A549 (cell line): ENCODE measurements around the gene XIAP. TPM values are rescaled to one million over a fixed set of nuclear protein-coding genes. Genes with fewer than 3 reads are reported as not detected.
"Not testable (repeated sequence)": the region's sequence is repeated elsewhere in the genome, so short reads cannot be mapped to it uniquely, and the experiment has no call there.

ENCODE experiments used
- ATAC-seq, 2 experiments: fragments of 200-7000 bp in 1 of 2; fragments of >200 bp in 1 of 2; cut with Nextera tagmentation in 1 of 2; cut with Tn5 transposase in 1 of 2; 3 replicates each; pipeline versions ENCODE4 v1.8.0 to v1.9.1; 2018 to 2020; ENCODE audit warnings: mild to moderate bottlenecking in 1 of 2, moderate library complexity in 1 of 2
- CTCF ChIA-PET: fragments of 300-600 bp; sonication (Branson Sonifier 250); formaldehyde crosslinking; extraction: SDS; loops from one replicate; lab custom pipeline; 2021; ENCODE audit warnings: antibody characterized with exemption, inconsistent platforms; lab: Yijun Ruan, JAX
- POLR2A ChIA-PET: fragments of 350-600 bp; formaldehyde crosslinking; extraction: SDS; loops from one replicate; lab custom pipeline; 2021; ENCODE audit warnings: antibody characterized with exemption, inconsistent platforms; lab: Yijun Ruan, JAX
- DNase-seq, 2 experiments: peaks; one replicate each; pipeline versions ENCODE4 v3.0.0 to v3.0.0-alpha.2; 2011 to 2016; ENCODE audit warnings: low read depth in 1 of 2, low spot score in 1 of 2
- FAIRE-seq: peaks from 2 replicates; lab custom pipeline; 2011; peaks lifted over from hg19 to GRCh38; lab: Jason Lieb, UNC
- H3K27ac ChIP-seq, 2 experiments: fragments of >200 bp; sonication (Bioruptor Twin); formaldehyde crosslinking; 3 replicates each; pipeline ENCODE4 v1.5.1; 2016 to 2017
- H3K4me1 ChIP-seq: fragments of >200 bp; sonication (Bioruptor Twin); formaldehyde crosslinking; 3 replicates; pipeline ENCODE4 v1.6.1; 2016
- H3K4me2 ChIP-seq: fragments of >200 bp; sonication (Bioruptor Twin); formaldehyde crosslinking; 3 replicates; pipeline ENCODE4 v1.6.1; 2016
- H3K4me3 ChIP-seq: fragments of >200 bp; sonication (Bioruptor Twin); formaldehyde crosslinking; 3 replicates; pipeline ENCODE4 v1.5.1; 2016
- H3K9me3 ChIP-seq: fragments of >200 bp; sonication (Bioruptor Twin); formaldehyde crosslinking; 3 replicates; pipeline ENCODE4 v1.6.1; 2016
- CHD2 ChIP-seq: fragments of 150-350 bp; IDR thresholded peaks from 2 replicates; pipeline ENCODE4 v1.6.1; 2014; ENCODE audit warnings: low read length; ENCODE audit not compliant: partially characterized antibody
- CHD4 ChIP-seq: fragments of 200-600 bp; sonication (generic); IDR thresholded peaks from 2 replicates; pipeline ENCODE4 v1.6.1; 2016; ENCODE audit warnings: antibody characterized with exemption, mild to moderate bottlenecking, borderline replicate concordance
- EP300 ChIP-seq, 2 experiments: fragments of >200 bp; sonication (Bioruptor Twin); formaldehyde crosslinking; IDR thresholded peaks; 2 replicates in 1 of 2; 3 replicates in 1 of 2; pipeline ENCODE4 v1.6.1; 2016 to 2017
- ESRRA ChIP-seq: fragments of 150-350 bp; IDR thresholded peaks from 2 replicates; pipeline ENCODE4 v1.6.1; 2014; ENCODE audit warnings: mild to moderate bottlenecking, low read length, borderline replicate concordance
- HEYL ChIP-seq: fragments of 250-450 bp; sonication (Bioruptor Pico); IDR thresholded peaks from 2 replicates; pipeline ENCODE4 v1.8.0; 2021; ENCODE audit warnings: mild to moderate bottlenecking, moderate library complexity
- HOXA7 ChIP-seq: fragments of 250-450 bp; sonication (Bioruptor Pico); IDR thresholded peaks from 2 replicates; pipeline ENCODE4 v1.5.0; 2020; ENCODE audit warnings: mild to moderate bottlenecking, moderate library complexity
- NR3C1 ChIP-seq: fragments of >200 bp; sonication (Bioruptor Twin); formaldehyde crosslinking; IDR thresholded peaks from 3 replicates; pipeline ENCODE4 v1.6.1; 2017
- POLR2AphosphoS2 ChIP-seq: conservative IDR thresholded peaks from 2 replicates; pipeline ENCODE4 v1.6.1; 2012; ENCODE audit warnings: low read length, improper control_type of control experiment, inconsistent platforms
- RARB ChIP-seq: fragments of 250-450 bp; sonication (Bioruptor Pico); IDR thresholded peaks from 2 replicates; pipeline ENCODE4 v1.8.0; 2021; ENCODE audit warnings: mild to moderate bottlenecking, moderate library complexity
- RFX5 ChIP-seq: fragments of 450-650 bp; IDR thresholded peaks from 2 replicates; pipeline ENCODE4 v1.7.1; 2014; ENCODE audit warnings: antibody characterized with exemption, mild to moderate bottlenecking, moderate library complexity
- SREBF2 ChIP-seq: fragments of 450-650 bp; IDR thresholded peaks from 2 replicates; pipeline ENCODE4 v1.6.1; 2014; ENCODE audit warnings: mild to moderate bottlenecking, moderate library complexity
- TFCP2L1 ChIP-seq: fragments of 250-450 bp; sonication (Bioruptor Pico); IDR thresholded peaks from 2 replicates; pipeline ENCODE4 v1.5.0; 2021; ENCODE audit warnings: mild to moderate bottlenecking
- ZFP36 ChIP-seq: fragments of 450-650 bp; IDR thresholded peaks from 2 replicates; pipeline ENCODE4 v1.6.1; 2014; ENCODE audit warnings: borderline replicate concordance; ENCODE audit not compliant: partially characterized antibody
- ZNF302 ChIP-seq: fragments of 250-450 bp; sonication (Bioruptor Pico); IDR thresholded peaks from 2 replicates; pipeline ENCODE4 v1.9.0; 2021; ENCODE audit warnings: inconsistent platforms, mild to moderate bottlenecking, moderate library complexity
- ZSCAN20 ChIP-seq: fragments of 250-450 bp; sonication (Bioruptor Pico); IDR thresholded peaks from 2 replicates; pipeline ENCODE4 v1.8.0; 2022; ENCODE audit warnings: mild to moderate bottlenecking, moderate library complexity
- WGBS: methylation state at CpG from one replicate; pipeline ENCODE4 v1.1.6; 2017; ENCODE audit errors: missing lambda C conversion rate; 5-methylcytosine and 5-hydroxymethylcytosine counted together
- polyA plus RNA-seq, 4 experiments: library from polyadenylated mRNA; depleted of rRNA in 3 of 4; stranded (reverse); fragments of >200 nt; fragmentation: RNase III in 1 of 4; extraction: RNeasy Plus Mini Kit Qiagen cat#74134 plus additional on column Dnase treatment in 1 of 4; gene quantifications; 2 replicates in 3 of 4; 3 replicates in 1 of 4; pipeline ENCODE4 v1.2.3, GENCODE V29; 2011 to 2017
- TF ChIP-seq, protein P1 (sequence below): fragments of 150-350 bp; IDR thresholded peaks from 2 replicates; pipeline ENCODE4 v1.6.1; 2014; ENCODE audit warnings: low read depth, mild to moderate bottlenecking, low read length
- TF ChIP-seq, protein P2 (sequence below): IDR thresholded peaks from 2 replicates; pipeline ENCODE4 v1.6.1; 2012
- TF ChIP-seq, protein P3 (sequence below): fragments of >200 bp; sonication (Bioruptor Twin); formaldehyde crosslinking; IDR thresholded peaks from 2 replicates; pipeline ENCODE4 v1.6.1; 2016
- TF ChIP-seq, protein P4 (sequence below): fragments of >200 bp; sonication (Bioruptor Twin); formaldehyde crosslinking; IDR thresholded peaks from 3 replicates; pipeline ENCODE4 v1.6.1; 2016
- TF ChIP-seq, protein P5 (sequence below): fragments of 450-650 bp; IDR thresholded peaks from 2 replicates; pipeline ENCODE4 v1.6.1; 2014; ENCODE audit warnings: antibody characterized with exemption
- TF ChIP-seq, protein P6 (sequence below): IDR thresholded peaks from 2 replicates; pipeline ENCODE4 v1.6.1; 2012; ENCODE audit warnings: low read depth, borderline replicate concordance
- TF ChIP-seq, protein P7 (sequence below): fragments of 200-600 bp; sonication (generic); IDR thresholded peaks from 2 replicates; pipeline ENCODE4 v1.6.1; 2016; ENCODE audit warnings: antibody characterized with exemption, mild to moderate bottlenecking, moderate library complexity

Gene XIAP
- polyA plus RNA-seq, 2 of the 4 experiments (the other 2 are of a cell fraction): 42.9 to 44.1 TPM

DNA sequence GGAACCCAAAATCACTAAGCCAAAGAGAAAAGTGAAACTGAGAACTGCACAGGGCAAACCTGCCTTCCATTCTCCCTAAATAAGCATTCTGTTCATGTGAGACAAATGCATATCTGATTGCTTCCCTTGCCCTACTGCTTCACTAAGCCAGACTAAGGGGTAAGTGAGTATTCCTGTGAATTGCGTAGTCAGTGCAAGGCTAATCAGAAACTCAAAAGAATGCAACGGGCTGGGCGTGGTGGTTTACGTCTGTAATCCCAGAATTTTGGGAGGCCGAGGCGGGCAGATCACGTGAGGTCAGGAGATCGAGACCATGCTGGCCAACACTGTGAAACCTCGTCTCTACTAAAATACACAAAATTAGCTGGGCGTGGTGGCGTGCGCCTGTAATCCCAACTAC lies 10.8 kb upstream of the XIAP start:
- CTCF ChIA-PET: interaction anchor here (1.8 kb wide), 1 partner anchor 15 kb away, joined by 4 read pairs; no protein-coding TSS in a partner anchor
- FAIRE-seq: no peak
- no peak overlapping the region for H3K27ac ChIP-seq
- no peak for DNase-seq
- WGBS: 96% methylated on average over 12 of the region's 12 CpGs
- TF ChIP-seq CHD2 (no peak), HEYL (CRISPR knock-in tag) (no peak), HOXA7 (no peak), ZSCAN20 (CRISPR knock-in tag) (no peak), RFX5 (no peak), ZFP36 (no peak), ZNF302 (CRISPR knock-in tag) (no peak), POLR2AphosphoS2 (no peak), SREBF2 (no peak)
- TF ChIP-seq, protein P1, sequence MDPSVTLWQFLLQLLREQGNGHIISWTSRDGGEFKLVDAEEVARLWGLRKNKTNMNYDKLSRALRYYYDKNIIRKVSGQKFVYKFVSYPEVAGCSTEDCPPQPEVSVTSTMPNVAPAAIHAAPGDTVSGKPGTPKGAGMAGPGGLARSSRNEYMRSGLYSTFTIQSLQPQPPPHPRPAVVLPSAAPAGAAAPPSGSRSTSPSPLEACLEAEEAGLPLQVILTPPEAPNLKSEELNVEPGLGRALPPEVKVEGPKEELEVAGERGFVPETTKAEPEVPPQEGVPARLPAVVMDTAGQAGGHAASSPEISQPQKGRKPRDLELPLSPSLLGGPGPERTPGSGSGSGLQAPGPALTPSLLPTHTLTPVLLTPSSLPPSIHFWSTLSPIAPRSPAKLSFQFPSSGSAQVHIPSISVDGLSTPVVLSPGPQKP: no peak
- POLR2A ChIA-PET: no interaction called here
- no peaks in the 10 kb centered on the region for H3K4me1 ChIP-seq
- no peaks in the 10 kb centered on the region for H3K9me3 ChIP-seq
- ATAC-seq: no peak
- H3K4me3 ChIP-seq: no peak overlapping the region
- no peak overlapping the region for H3K4me2 ChIP-seq

DNA sequence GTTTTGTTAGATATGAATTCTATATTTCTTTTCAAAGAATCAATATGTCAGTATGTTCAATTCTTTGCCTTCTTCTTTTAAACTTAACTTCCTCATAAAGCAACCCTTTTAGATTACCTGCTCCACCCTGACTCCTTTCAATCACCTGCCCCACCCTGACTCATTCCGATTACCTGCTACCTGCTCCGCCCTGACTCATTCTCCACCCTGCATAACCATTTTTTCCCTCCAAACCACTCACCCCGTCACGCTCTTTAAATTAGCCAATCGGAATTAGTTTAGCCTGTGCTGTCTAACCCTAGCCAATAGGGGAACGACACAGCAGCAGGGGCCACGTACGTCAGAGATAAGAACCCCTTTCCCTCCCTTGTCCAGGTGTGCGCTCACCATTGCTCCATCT lies 9.9 kb upstream of the XIAP start:
- POLR2A ChIA-PET: interaction anchor here (0.6 kb wide), 1 partner anchor 50 kb away, joined by 4 read pairs; no protein-coding TSS in a partner anchor
- ATAC-seq, H3K4me1 ChIP-seq, DNase-seq, FAIRE-seq, H3K4me2 ChIP-seq, H3K27ac ChIP-seq, H3K9me3 ChIP-seq, H3K4me3 ChIP-seq: not testable (repeated sequence)
- CTCF ChIA-PET: interaction anchor here (1.8 kb wide), 1 partner anchor 16 kb away, joined by 4 read pairs; no protein-coding TSS in a partner anchor
- WGBS: 91% methylated on average over 9 of the region's 9 CpGs

DNA sequence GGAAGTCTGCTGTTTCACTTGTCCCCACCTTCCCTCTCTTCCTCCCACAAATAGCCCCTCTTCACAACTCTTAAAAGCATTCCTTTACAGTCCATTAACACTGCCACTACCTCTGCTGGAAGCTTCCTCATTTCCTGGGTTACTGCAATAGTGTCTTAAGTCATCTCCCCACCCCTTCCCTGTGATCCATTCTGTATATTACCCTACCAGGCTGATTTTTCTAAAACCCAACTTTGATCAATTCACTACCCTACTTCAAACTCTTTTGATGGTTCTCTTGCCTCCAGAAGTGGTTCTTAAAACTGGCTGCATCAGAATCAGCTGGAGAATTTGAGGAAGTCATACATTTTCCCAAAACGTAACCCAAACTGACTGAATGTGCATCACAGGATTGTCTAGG lies 8.8 kb upstream of the XIAP start:
- ATAC-seq (no peak), FAIRE-seq (no peak), DNase-seq (no peak)
- ChIA-PET POLR2A (no interaction called here), CTCF (interaction anchor here (0.9 kb wide), 1 partner anchor 19 kb away, joined by 3 read pairs; no protein-coding TSS in a partner anchor)
- Histone ChIP-seq H3K4me3 (no peak overlapping the region), H3K4me2 (no peak overlapping the region), H3K27ac (no peak overlapping the region), H3K4me1 (no peaks in the 10 kb centered on the region), H3K9me3 (no peaks in the 10 kb centered on the region)
- 100% methylated on average over 1 of the region's 1 CpG for WGBS
- TF ChIP-seq CHD4 (no peak), ZNF302 (CRISPR knock-in tag) (no peak), TFCP2L1 (CRISPR knock-in tag) (no peak), RARB (no peak), HEYL (CRISPR knock-in tag) (no peak), RFX5 (no peak), EP300 (IDR thresholded peaks at IDR 0.05) (no peak), NR3C1 (no peak), ESRRA (no peak), CHD2 (no peak)
- TF ChIP-seq, protein P2, sequence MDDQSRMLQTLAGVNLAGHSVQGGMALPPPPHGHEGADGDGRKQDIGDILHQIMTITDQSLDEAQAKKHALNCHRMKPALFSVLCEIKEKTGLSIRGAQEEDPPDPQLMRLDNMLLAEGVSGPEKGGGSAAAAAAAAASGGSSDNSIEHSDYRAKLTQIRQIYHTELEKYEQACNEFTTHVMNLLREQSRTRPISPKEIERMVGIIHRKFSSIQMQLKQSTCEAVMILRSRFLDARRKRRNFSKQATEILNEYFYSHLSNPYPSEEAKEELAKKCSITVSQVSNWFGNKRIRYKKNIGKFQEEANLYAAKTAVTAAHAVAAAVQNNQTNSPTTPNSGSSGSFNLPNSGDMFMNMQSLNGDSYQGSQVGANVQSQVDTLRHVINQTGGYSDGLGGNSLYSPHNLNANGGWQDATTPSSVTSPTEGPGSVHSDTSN: no peak
- TF ChIP-seq, protein P3, sequence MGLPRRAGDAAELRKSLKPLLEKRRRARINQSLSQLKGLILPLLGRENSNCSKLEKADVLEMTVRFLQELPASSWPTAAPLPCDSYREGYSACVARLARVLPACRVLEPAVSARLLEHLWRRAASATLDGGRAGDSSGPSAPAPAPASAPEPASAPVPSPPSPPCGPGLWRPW: no peak
- TF ChIP-seq, protein P4, sequence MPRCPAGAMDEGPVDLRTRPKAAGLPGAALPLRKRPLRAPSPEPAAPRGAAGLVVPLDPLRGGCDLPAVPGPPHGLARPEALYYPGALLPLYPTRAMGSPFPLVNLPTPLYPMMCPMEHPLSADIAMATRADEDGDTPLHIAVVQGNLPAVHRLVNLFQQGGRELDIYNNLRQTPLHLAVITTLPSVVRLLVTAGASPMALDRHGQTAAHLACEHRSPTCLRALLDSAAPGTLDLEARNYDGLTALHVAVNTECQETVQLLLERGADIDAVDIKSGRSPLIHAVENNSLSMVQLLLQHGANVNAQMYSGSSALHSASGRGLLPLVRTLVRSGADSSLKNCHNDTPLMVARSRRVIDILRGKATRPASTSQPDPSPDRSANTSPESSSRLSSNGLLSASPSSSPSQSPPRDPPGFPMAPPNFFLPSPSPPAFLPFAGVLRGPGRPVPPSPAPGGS: no peak
- TF ChIP-seq, protein P5, sequence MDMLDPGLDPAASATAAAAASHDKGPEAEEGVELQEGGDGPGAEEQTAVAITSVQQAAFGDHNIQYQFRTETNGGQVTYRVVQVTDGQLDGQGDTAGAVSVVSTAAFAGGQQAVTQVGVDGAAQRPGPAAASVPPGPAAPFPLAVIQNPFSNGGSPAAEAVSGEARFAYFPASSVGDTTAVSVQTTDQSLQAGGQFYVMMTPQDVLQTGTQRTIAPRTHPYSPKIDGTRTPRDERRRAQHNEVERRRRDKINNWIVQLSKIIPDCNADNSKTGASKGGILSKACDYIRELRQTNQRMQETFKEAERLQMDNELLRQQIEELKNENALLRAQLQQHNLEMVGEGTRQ: no peak
- TF ChIP-seq, protein P6, sequence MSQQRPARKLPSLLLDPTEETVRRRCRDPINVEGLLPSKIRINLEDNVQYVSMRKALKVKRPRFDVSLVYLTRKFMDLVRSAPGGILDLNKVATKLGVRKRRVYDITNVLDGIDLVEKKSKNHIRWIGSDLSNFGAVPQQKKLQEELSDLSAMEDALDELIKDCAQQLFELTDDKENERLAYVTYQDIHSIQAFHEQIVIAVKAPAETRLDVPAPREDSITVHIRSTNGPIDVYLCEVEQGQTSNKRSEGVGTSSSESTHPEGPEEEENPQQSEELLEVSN: no peak
- TF ChIP-seq, protein P7, sequence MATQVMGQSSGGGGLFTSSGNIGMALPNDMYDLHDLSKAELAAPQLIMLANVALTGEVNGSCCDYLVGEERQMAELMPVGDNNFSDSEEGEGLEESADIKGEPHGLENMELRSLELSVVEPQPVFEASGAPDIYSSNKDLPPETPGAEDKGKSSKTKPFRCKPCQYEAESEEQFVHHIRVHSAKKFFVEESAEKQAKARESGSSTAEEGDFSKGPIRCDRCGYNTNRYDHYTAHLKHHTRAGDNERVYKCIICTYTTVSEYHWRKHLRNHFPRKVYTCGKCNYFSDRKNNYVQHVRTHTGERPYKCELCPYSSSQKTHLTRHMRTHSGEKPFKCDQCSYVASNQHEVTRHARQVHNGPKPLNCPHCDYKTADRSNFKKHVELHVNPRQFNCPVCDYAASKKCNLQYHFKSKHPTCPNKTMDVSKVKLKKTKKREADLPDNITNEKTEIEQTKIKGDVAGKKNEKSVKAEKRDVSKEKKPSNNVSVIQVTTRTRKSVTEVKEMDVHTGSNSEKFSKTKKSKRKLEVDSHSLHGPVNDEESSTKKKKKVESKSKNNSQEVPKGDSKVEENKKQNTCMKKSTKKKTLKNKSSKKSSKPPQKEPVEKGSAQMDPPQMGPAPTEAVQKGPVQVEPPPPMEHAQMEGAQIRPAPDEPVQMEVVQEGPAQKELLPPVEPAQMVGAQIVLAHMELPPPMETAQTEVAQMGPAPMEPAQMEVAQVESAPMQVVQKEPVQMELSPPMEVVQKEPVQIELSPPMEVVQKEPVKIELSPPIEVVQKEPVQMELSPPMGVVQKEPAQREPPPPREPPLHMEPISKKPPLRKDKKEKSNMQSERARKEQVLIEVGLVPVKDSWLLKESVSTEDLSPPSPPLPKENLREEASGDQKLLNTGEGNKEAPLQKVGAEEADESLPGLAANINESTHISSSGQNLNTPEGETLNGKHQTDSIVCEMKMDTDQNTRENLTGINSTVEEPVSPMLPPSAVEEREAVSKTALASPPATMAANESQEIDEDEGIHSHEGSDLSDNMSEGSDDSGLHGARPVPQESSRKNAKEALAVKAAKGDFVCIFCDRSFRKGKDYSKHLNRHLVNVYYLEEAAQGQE: no peak
